Gastroesophageal sphincter (tissue), 3 donors: ENCODE measurements around the gene RAP1GAP2.

Source experiments
- CTCF ChIP-seq, 4 experiments: fragments of 200-600 bp in 2 of 4; fragments of 450-650 bp in 2 of 4; sonication (generic) in 1 of 4; IDR thresholded peaks; one replicate each; pipeline ENCODE4 v1.5.1; 2017 to 2019; ENCODE audit warnings: antibody characterized with exemption in 4 of 4, mild to moderate bottlenecking in 2 of 4, moderate library complexity in 2 of 4
- POLR2A ChIP-seq, 2 donors: fragments of 450-650 bp; IDR thresholded peaks; one replicate each; pipeline ENCODE4 v1.6.1; 2017; ENCODE audit warnings: antibody characterized with exemption in 2 of 2, mild to moderate bottlenecking in 2 of 2, moderate library complexity in 1 of 2
- POLR2AphosphoS5 ChIP-seq: sonication (generic); formaldehyde crosslinking; IDR thresholded peaks from one replicate; pipeline ENCODE4 v1.6.1; 2017; ENCODE audit warnings: antibody characterized with exemption

GRCh38 chr17:3019761-3020160 lies 223.5 kb downstream of the RAP1GAP2 start:
- no peak for TF ChIP-seq CTCF (IDR thresholded peaks at IDR 0.05)
- TF ChIP-seq POLR2AphosphoS5: no peak
- TF ChIP-seq POLR2A (IDR thresholded peaks at IDR 0.05): no peak
